Type B pancreatic cell (in vitro differentiated cells): ENCODE measurements around the gene PRPF4. TPM values are rescaled to one million over a fixed set of nuclear protein-coding genes. Genes with fewer than 3 reads are reported as not detected.

Experiments used
- DNase-seq: peaks from one replicate; pipeline ENCODE4 v3.0.0; 2021; ENCODE audit warnings: mixed read lengths; ENCODE audit not compliant: unreplicated experiment; ENCODE audit errors: extremely low spot score
- H3K27ac Mint-ChIP-seq: 2 replicates; pipeline ENCODE4 v1.8.0; 2021; ENCODE audit warnings: mild to moderate bottlenecking, mixed read lengths
- H3K27me3 Mint-ChIP-seq: 2 replicates; pipeline ENCODE4 v1.8.0; 2021; ENCODE audit warnings: mixed read lengths
- H3K36me3 Mint-ChIP-seq: 2 replicates; pipeline ENCODE4 v1.8.0; 2021; ENCODE audit warnings: mixed read lengths
- H3K4me1 Mint-ChIP-seq: one replicate; pipeline ENCODE4 v1.8.0; 2021; ENCODE audit warnings: mixed read lengths; ENCODE audit not compliant: unreplicated experiment
- H3K4me3 Mint-ChIP-seq: 2 replicates; pipeline ENCODE4 v1.8.0; 2021; ENCODE audit warnings: mild to moderate bottlenecking, mixed read lengths
- H3K9me3 Mint-ChIP-seq: 2 replicates; pipeline ENCODE4 v1.8.0; 2021; ENCODE audit warnings: mixed read lengths
- total RNA-seq: library from RNA; stranded (reverse); gene quantifications from 2 replicates; pipeline ENCODE4 v1.2.1, GENCODE V29; 2021; ENCODE audit warnings: low replicate concordance
- TF ChIP-seq, protein P1 (sequence below): fragments of 200-600 bp; sonication (generic); conservative IDR thresholded peaks from 2 replicates; pipeline ENCODE4 v1.5.0; 2021; ENCODE audit warnings: antibody characterized with exemption, mild to moderate bottlenecking

Gene PRPF4
- total RNA-seq, 1 donor from 2014 or later, result 38.0 TPM

DNA sequence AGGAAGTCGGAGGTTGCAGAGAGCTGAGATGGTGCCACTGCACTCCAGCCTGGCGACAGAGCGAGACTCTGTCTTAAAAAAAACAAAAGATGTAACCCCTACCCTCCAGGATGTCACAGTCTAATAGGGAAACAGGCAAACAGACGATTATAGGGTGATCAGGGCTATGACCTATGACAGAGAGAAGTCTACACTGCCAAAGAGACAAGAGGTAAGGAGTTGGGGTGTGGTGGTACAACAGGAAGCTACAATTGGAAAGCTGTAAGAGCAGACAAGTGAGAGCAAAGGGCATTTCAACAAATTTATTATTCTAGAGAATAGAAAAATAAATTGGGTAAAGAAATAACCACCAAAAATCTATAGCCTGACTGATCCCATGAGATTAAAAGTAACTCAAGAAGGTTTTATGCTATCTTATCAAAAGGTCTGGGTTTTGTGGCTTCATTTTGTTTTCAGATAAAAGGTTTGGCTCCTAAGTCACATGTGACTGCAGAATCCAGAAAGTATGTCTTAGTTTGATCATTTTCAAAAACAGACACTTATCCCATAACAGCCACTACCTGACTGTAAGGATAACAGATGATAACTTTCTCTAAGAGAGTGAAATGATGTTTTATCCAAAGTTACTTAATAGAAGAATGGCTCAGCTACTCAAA is 7.4 kb upstream of the PRPF4 start:
- Mint-ChIP-seq H3K27me3 (no peaks in the 10 kb centered on the region), H3K9me3 (no peaks in the 10 kb centered on the region), H3K4me3 (no peak overlapping the region), H3K27ac (no peak overlapping the region), H3K36me3 (peaks cover 24% of the 10 kb centered on the region), H3K4me1 (no peaks in the 10 kb centered on the region)
- TF ChIP-seq, protein P1, sequence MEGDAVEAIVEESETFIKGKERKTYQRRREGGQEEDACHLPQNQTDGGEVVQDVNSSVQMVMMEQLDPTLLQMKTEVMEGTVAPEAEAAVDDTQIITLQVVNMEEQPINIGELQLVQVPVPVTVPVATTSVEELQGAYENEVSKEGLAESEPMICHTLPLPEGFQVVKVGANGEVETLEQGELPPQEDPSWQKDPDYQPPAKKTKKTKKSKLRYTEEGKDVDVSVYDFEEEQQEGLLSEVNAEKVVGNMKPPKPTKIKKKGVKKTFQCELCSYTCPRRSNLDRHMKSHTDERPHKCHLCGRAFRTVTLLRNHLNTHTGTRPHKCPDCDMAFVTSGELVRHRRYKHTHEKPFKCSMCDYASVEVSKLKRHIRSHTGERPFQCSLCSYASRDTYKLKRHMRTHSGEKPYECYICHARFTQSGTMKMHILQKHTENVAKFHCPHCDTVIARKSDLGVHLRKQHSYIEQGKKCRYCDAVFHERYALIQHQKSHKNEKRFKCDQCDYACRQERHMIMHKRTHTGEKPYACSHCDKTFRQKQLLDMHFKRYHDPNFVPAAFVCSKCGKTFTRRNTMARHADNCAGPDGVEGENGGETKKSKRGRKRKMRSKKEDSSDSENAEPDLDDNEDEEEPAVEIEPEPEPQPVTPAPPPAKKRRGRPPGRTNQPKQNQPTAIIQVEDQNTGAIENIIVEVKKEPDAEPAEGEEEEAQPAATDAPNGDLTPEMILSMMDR, result no peak
- no peak for DNase-seq

DNA sequence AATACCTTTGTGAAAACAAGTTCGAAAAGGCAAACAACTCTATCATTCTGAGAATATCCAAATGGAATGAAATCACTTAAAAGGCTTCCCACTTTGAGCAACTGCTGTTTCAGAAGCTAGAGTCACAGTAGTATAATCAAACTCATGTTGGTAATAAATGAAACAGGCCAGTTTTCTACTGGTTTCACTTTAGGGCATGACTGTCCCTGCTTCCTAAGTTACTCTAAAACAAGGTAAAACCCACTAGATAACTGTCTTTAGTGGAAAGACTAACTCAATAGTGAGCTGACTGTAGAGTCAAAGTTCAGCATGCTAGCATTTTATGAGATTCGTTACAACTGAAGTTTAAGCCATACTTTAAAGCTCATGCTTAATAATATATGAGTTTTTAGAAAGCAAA is 6.1 kb upstream of the PRPF4 start:
- no peaks in the 10 kb centered on the region for H3K9me3 Mint-ChIP-seq
- H3K27me3 Mint-ChIP-seq, result no peaks in the 10 kb centered on the region
- peaks cover 24% of the 10 kb centered on the region for H3K36me3 Mint-ChIP-seq
- H3K4me1 Mint-ChIP-seq, result peaks cover 4% of the 10 kb centered on the region
- TF ChIP-seq, protein P1, result no peak
- H3K27ac Mint-ChIP-seq, result no peak overlapping the region
- no peak overlapping the region for H3K4me3 Mint-ChIP-seq
- DNase-seq, result no peak

DNA sequence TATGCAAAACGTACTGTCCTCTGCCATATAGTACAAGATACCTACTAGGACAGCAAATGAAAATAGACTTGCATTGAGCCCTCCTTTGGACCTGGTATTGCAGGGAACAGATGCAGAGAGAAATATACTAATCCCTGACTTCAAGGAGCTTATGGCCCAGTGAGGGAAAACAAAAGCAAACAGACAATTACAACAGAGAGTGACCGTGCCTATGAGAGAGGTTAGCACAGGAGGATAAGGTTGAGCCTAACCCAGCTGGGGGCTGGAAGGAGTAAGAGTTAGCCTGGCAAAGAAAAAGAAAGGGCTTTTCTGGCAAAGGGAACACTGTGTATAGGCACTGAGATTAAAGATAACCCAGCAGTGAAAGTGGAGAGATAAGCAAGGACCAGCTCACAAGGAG is 5.6 kb upstream of the PRPF4 start:
- Mint-ChIP-seq H3K27me3 (no peaks in the 10 kb centered on the region), H3K36me3 (peaks cover 22% of the 10 kb centered on the region), H3K27ac (no peak overlapping the region), H3K4me3 (no peak overlapping the region), H3K4me1 (peaks cover 6% of the 10 kb centered on the region), H3K9me3 (no peaks in the 10 kb centered on the region)
- no peak for DNase-seq
- TF ChIP-seq, protein P1, result no peak

DNA sequence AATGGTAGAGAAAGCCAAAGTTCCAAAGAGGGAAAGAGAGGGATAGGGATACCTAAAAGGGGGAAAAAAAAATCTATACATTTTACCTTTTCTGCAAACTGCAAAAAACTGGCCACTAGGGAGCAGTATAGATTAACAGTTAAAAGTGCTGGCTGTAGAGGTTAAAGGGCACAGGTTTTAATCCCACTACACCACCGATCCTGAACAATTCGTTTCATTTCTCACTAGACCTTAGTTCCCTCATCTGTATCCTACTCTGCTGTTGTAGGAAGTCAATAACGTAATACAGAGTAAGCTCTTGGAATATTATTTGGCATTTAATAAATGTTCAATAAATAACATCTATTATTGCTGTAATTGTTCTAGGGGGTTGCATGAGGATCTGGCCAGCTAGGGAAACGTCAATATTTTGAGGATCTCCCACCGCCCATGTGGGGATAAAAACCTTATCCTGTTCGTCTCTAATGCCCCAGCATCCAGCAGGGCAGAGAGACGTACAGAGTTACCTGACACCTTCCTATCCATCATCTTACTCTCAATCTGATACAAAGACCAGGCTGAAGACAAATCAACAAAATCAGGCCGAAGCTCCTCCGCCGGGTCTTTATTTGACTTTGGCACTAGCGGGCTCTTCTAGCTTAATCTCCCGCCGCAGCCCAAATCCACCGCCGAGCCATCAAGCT is 843 bp upstream of the PRPF4 start:
- peaks cover 6% of the 10 kb centered on the region for H3K4me1 Mint-ChIP-seq
- H3K27ac Mint-ChIP-seq, result no peak overlapping the region
- DNase-seq, result no peak
- no peaks in the 10 kb centered on the region for H3K27me3 Mint-ChIP-seq
- H3K4me3 Mint-ChIP-seq, result no peak overlapping the region
- TF ChIP-seq, protein P1, result peak; percentile 91
- peaks cover 14% of the 10 kb centered on the region for H3K36me3 Mint-ChIP-seq
- H3K9me3 Mint-ChIP-seq, result no peaks in the 10 kb centered on the region

DNA sequence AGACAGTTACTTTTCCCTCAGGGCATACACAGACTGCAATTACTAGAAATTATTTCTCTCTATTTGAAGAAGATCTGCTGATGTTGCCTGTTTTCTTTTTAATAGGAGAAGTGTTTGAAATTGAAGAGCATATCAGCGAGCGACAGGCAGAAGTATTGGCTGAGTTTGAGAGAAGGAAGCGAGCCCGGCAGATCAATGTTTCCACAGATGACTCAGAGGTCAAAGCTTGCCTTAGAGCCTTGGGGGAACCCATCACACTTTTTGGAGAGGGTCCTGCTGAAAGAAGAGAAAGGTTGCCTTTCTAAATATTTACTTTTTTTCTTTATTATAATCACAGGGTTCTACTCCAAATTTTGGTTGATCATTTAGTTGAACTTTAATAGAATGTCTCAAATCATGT is 3.4 kb downstream of the PRPF4 start:
- TF ChIP-seq, protein P1, result no peak
- H3K27ac Mint-ChIP-seq, result no peak overlapping the region
- peaks cover 38% of the 10 kb centered on the region for H3K36me3 Mint-ChIP-seq
- H3K4me1 Mint-ChIP-seq, result peaks cover 13% of the 10 kb centered on the region
- H3K27me3 Mint-ChIP-seq, result no peaks in the 10 kb centered on the region
- H3K9me3 Mint-ChIP-seq, result no peaks in the 10 kb centered on the region
- no peak for DNase-seq
- H3K4me3 Mint-ChIP-seq, result no peak overlapping the region
